Ishikawa (cell line): ENCODE data around the gene FAM186B.

ENCODE experiments used
- EGR1 ChIP-seq: IDR thresholded peaks from 2 replicates; pipeline ENCODE4 v1.6.1; 2012
- EP300 ChIP-seq: IDR thresholded peaks from 2 replicates; pipeline ENCODE4 v1.6.1; 2012; ENCODE audit warnings: borderline replicate concordance
- FOXM1 ChIP-seq: IDR thresholded peaks from 2 replicates; pipeline ENCODE4 v1.6.1; 2012; ENCODE audit warnings: low read depth, borderline replicate concordance
- NFIC ChIP-seq: IDR thresholded peaks from 2 replicates; pipeline ENCODE4 v1.6.1; 2012
- YY1 ChIP-seq: IDR thresholded peaks from 2 replicates; pipeline ENCODE4 v1.6.1; 2012; ENCODE audit warnings: low read depth
- TF ChIP-seq, protein P1 (sequence below): IDR thresholded peaks from 2 replicates; pipeline ENCODE4 v1.6.1; 2012; ENCODE audit warnings: low read depth, mild to moderate bottlenecking

DNA sequence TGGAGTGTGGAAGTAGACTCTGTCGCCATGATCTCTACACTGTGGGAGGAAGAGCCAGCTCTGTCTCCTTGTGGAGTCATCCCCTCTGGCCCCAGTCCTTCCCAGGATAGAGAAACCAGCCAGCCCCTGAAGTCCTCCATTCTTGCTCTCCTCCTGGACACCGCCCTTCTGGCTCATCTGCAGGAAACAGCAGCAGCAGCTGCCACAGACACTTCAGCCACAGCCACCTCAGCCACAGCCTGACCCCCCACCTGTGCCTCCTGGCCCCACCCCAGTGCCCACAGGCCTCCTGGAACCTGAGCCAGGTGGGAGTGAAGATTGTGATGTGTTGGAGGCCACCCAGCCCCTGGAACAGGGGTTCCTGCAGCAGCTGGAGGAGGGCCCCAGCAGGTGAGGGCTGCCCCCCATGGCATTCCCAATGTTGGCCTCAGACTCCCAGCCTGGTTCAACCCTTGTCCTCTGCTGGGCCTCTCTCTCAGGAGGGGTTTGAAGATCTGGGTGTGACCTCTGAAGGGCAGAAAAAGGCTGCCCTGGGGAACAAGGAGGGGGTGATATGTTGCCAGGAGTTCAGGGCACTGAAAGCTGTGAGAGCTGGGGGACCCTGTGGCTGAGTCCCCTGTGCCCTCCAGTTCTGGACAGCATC is 28.4 kb upstream of the FAM186B start:
- TF ChIP-seq NFIC (no peak), EP300 (no peak), FOXM1 (no peak), EGR1 (no peak), YY1 (no peak)
- TF ChIP-seq, protein P1, sequence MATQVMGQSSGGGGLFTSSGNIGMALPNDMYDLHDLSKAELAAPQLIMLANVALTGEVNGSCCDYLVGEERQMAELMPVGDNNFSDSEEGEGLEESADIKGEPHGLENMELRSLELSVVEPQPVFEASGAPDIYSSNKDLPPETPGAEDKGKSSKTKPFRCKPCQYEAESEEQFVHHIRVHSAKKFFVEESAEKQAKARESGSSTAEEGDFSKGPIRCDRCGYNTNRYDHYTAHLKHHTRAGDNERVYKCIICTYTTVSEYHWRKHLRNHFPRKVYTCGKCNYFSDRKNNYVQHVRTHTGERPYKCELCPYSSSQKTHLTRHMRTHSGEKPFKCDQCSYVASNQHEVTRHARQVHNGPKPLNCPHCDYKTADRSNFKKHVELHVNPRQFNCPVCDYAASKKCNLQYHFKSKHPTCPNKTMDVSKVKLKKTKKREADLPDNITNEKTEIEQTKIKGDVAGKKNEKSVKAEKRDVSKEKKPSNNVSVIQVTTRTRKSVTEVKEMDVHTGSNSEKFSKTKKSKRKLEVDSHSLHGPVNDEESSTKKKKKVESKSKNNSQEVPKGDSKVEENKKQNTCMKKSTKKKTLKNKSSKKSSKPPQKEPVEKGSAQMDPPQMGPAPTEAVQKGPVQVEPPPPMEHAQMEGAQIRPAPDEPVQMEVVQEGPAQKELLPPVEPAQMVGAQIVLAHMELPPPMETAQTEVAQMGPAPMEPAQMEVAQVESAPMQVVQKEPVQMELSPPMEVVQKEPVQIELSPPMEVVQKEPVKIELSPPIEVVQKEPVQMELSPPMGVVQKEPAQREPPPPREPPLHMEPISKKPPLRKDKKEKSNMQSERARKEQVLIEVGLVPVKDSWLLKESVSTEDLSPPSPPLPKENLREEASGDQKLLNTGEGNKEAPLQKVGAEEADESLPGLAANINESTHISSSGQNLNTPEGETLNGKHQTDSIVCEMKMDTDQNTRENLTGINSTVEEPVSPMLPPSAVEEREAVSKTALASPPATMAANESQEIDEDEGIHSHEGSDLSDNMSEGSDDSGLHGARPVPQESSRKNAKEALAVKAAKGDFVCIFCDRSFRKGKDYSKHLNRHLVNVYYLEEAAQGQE: no peak
